ENCODE data around the gene USP21. TPM values are rescaled to one million over a fixed set of nuclear protein-coding genes. Genes with fewer than 3 reads are reported as not detected.
A peak's percentile ranks its signal among the peaks of the same experiment; 100 is the strongest.

USP21 gene
- total and polyA plus RNA-seq, 2 of the 13 experiments (the other 11 are each of a cell fraction or from before 2014, with no cell fraction given): 10.1 to 33.1 TPM

DNA sequence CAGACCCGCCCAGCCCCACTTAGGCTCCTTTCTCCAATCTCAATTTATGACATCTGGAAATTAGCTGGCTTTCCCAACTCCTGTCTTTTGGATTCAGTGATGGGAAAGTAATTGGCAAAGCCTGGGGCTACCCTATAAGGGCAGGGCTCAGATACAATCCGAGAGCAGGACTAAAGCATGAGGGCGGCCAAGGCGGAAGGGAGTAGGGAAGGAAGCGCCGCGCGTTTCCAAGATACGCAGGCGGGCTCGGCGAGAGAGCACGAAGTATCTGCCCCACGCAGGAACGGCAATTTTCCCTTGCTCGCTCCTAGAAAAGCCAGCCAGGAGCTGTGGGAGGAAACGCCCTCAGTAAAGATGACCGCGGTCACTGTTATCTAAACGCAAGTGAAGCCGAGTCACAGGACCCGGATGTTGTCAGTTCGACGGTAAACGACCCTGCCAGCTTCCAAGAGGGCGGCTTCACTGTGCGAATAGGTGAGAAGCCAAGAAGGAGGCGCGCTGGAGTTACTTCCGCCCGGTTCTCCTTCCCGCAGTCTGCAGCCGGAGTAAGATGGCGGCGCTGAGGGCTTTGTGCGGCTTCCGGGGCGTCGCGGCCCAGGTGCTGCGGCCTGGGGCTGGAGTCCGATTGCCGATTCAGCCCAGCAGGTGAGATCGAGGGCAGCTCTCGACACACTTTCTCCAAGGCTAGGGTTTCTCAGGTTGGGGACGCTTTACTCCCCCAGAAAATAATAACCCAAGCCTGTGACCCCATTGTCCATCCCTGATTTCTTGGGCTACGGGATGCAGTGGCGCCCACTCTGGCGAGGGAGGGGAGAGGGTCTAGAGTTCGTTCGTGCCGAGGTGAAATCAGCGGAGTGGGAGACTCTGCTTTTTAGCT, 42.8 kb downstream of the USP21 start, which contains the start of gene NDUFS2 (continued):
- TF ChIP-seq, protein P1, sequence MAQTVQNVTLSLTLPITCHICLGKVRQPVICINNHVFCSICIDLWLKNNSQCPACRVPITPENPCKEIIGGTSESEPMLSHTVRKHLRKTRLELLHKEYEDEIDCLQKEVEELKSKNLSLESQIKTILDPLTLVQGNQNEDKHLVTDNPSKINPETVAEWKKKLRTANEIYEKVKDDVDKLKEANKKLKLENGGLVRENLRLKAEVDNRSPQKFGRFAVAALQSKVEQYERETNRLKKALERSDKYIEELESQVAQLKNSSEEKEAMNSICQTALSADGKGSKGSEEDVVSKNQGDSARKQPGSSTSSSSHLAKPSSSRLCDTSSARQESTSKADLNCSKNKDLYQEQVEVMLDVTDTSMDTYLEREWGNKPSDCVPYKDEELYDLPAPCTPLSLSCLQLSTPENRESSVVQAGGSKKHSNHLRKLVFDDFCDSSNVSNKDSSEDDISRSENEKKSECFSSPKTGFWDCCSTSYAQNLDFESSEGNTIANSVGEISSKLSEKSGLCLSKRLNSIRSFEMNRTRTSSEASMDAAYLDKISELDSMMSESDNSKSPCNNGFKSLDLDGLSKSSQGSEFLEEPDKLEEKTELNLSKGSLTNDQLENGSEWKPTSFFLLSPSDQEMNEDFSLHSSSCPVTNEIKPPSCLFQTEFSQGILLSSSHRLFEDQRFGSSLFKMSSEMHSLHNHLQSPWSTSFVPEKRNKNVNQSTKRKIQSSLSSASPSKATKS (CRISPR knock-in tag; IDR thresholded peaks at IDR 0.05): no peak
- TF ChIP-seq ZNF737 (CRISPR knock-in tag; IDR thresholded peaks at IDR 0.05; ENCODE audit: borderline replicate concordance) (no peak), ZNF34 (CRISPR knock-in tag; IDR thresholded peaks at IDR 0.05; ENCODE audit: borderline replicate concordance) (no peak), IKZF4 (CRISPR knock-in tag; IDR thresholded peaks at IDR 0.05; ENCODE audit: borderline replicate concordance, low read depth, not compliant biosample characterization) (no peak), SAFB2 (CRISPR knock-in tag; IDR thresholded peaks at IDR 0.05; ENCODE audit: borderline replicate concordance, low read depth) (0 out of 2 replicates have a peak, but pooled peaks have one; percentile 50), BRD4 (CRISPR knock-in tag; IDR thresholded peaks at IDR 0.05) (peak; percentile 95), CAMTA2 (CRISPR knock-in tag; IDR thresholded peaks at IDR 0.05; ENCODE audit: borderline replicate concordance) (no peak), ZNF296 (CRISPR knock-in tag; conservative IDR thresholded peaks at IDR 0.05) (0 out of 2 replicates have a peak, but pooled peaks have one; percentile 30), FOXK1 (CRISPR knock-in tag; IDR thresholded peaks at IDR 0.05; ENCODE audit: borderline replicate concordance, low read depth) (peak; percentile 96), DMAP1 (CRISPR knock-in tag; IDR thresholded peaks at IDR 0.05) (peak; percentile 81; the same call in 1 of the 2 replicates), SYNCRIP (IDR thresholded peaks at IDR 0.05; ENCODE audit: insufficient read depth, low read depth, low read length) (no peak), CCAR2 (optimal IDR thresholded peaks at IDR 0.05; ENCODE audit: low read depth, low read length) (no peak), ZNF724P (CRISPR knock-in tag; IDR thresholded peaks at IDR 0.05; ENCODE audit: borderline replicate concordance) (peak; percentile 88), NCOA5 (CRISPR knock-in tag; IDR thresholded peaks at IDR 0.05) (no peak), EEA1 (CRISPR knock-in tag; IDR thresholded peaks at IDR 0.05; ENCODE audit: borderline replicate concordance) (no peak; the same call in 1 of the 2 replicates), ZNF619 (CRISPR knock-in tag; IDR thresholded peaks at IDR 0.05) (no peak), SMAD1 (CRISPR knock-in tag; IDR thresholded peaks at IDR 0.05; ENCODE audit: borderline replicate concordance, low read depth) (0 out of 2 replicates have a peak, but pooled peaks have one; percentile 31)
- TF ChIP-seq, protein P2, sequence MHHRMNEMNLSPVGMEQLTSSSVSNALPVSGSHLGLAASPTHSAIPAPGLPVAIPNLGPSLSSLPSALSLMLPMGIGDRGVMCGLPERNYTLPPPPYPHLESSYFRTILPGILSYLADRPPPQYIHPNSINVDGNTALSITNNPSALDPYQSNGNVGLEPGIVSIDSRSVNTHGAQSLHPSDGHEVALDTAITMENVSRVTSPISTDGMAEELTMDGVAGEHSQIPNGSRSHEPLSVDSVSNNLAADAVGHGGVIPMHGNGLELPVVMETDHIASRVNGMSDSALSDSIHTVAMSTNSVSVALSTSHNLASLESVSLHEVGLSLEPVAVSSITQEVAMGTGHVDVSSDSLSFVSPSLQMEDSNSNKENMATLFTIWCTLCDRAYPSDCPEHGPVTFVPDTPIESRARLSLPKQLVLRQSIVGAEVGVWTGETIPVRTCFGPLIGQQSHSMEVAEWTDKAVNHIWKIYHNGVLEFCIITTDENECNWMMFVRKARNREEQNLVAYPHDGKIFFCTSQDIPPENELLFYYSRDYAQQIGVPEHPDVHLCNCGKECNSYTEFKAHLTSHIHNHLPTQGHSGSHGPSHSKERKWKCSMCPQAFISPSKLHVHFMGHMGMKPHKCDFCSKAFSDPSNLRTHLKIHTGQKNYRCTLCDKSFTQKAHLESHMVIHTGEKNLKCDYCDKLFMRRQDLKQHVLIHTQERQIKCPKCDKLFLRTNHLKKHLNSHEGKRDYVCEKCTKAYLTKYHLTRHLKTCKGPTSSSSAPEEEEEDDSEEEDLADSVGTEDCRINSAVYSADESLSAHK (CRISPR knock-in tag; IDR thresholded peaks at IDR 0.05; ENCODE audit: borderline replicate concordance): no peak
- TF ChIP-seq, protein P3, sequence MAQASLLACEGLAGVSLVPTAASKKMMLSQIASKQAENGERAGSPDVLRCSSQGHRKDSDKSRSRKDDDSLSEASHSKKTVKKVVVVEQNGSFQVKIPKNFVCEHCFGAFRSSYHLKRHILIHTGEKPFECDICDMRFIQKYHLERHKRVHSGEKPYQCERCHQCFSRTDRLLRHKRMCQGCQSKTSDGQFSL (CRISPR knock-in tag; IDR thresholded peaks at IDR 0.05): no peak; the same call in 1 of the 2 replicates
- TF ChIP-seq, protein P4, sequence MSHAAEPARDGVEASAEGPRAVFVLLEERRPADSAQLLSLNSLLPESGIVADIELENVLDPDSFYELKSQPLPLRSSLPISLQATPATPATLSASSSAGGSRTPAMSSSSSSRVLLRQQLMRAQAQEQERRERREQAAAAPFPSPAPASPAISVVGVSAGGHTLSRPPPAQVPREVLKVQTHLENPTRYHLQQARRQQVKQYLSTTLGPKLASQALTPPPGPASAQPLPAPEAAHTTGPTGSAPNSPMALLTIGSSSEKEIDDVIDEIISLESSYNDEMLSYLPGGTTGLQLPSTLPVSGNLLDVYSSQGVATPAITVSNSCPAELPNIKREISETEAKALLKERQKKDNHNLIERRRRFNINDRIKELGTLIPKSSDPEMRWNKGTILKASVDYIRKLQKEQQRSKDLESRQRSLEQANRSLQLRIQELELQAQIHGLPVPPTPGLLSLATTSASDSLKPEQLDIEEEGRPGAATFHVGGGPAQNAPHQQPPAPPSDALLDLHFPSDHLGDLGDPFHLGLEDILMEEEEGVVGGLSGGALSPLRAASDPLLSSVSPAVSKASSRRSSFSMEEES (CRISPR knock-in tag; IDR thresholded peaks at IDR 0.05): peak; percentile 65; the same call in 1 of the 2 replicates
- TF ChIP-seq, protein P5, sequence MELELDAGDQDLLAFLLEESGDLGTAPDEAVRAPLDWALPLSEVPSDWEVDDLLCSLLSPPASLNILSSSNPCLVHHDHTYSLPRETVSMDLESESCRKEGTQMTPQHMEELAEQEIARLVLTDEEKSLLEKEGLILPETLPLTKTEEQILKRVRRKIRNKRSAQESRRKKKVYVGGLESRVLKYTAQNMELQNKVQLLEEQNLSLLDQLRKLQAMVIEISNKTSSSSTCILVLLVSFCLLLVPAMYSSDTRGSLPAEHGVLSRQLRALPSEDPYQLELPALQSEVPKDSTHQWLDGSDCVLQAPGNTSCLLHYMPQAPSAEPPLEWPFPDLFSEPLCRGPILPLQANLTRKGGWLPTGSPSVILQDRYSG (CRISPR knock-in tag; IDR thresholded peaks at IDR 0.05): 0 out of 2 replicates have a peak, but pooled peaks have one; percentile 6
